MCF 10A (cell line): ENCODE results near the gene BTN3A1. TPM values are rescaled to one million over a fixed set of nuclear protein-coding genes. Genes with fewer than 3 reads are reported as not detected.

Experiments
- BruUV-seq: library from RNA; stranded (reverse); fragments of 400-500 nt; replicated peaks from 2 replicates; lab custom pipeline; 2021; lab: Mats Ljungman, UMichigan
- CTCF ChIA-PET: fragments of 300-600 bp; sonication (Branson Sonifier 250); formaldehyde crosslinking; extraction: SDS; loops from one replicate; lab custom pipeline; 2021; ENCODE audit warnings: antibody characterized with exemption, inconsistent platforms; lab: Yijun Ruan, JAX
- POLR2A ChIA-PET: fragments of 300-600, 350-650 bp; sonication (Branson Sonifier 250); formaldehyde crosslinking; extraction: SDS; loops from one replicate; lab custom pipeline; 2020; ENCODE audit warnings: antibody characterized with exemption, inconsistent platforms; lab: Yijun Ruan, JAX
- DNase-seq: peaks from one replicate; pipeline ENCODE4 v3.0.0-alpha.2; 2018; ENCODE audit not compliant: unreplicated experiment
- H3K27ac Mint-ChIP-seq: one replicate; pipeline ENCODE4 v1.8.0; 2022; ENCODE audit warnings: mild to moderate bottlenecking, low read depth, mixed read lengths; ENCODE audit not compliant: unreplicated experiment
- H3K27me3 Mint-ChIP-seq: one replicate; pipeline ENCODE4 v1.8.0; 2022; ENCODE audit warnings: mixed read lengths; ENCODE audit not compliant: insufficient read depth, unreplicated experiment
- H3K36me3 Mint-ChIP-seq: one replicate; pipeline ENCODE4 v1.8.0; 2022; ENCODE audit warnings: mild to moderate bottlenecking, moderate library complexity, mixed read lengths; ENCODE audit not compliant: insufficient read depth, unreplicated experiment
- H3K4me1 Mint-ChIP-seq: one replicate; pipeline ENCODE4 v1.8.0; 2022; ENCODE audit warnings: mixed read lengths; ENCODE audit not compliant: insufficient read depth, unreplicated experiment
- H3K4me3 Mint-ChIP-seq: one replicate; pipeline ENCODE4 v1.8.0; 2022; ENCODE audit warnings: mild to moderate bottlenecking, moderate library complexity, mixed read lengths; ENCODE audit not compliant: unreplicated experiment
- H3K9me3 Mint-ChIP-seq: one replicate; pipeline ENCODE4 v1.8.0; 2022; ENCODE audit warnings: mixed read lengths; ENCODE audit not compliant: unreplicated experiment
- CTCF ChIP-seq: fragments of 200-600 bp; IDR thresholded peaks from one replicate; pipeline ENCODE4 v1.8.0; 2022; ENCODE audit warnings: antibody characterized with exemption, mild to moderate bottlenecking; ENCODE audit not compliant: unreplicated experiment
- intact Hi-C: fragments of 100-400 bp; cut with micrococcal nuclease; formaldehyde crosslinking; loops from 2 replicates; pipeline ENCODE4 v1.14.1; 2022
- total RNA-seq: library from RNA; stranded (reverse); gene quantifications from 2 replicates; pipeline ENCODE4 v1.2.3, GENCODE V29; 2022

The BTN3A1 gene
- total RNA-seq, 1 experiment from 2014 or later = 8.0 TPM

GRCh38 chr6:26440977-26441358 is 38.9 kb downstream of the BTN3A1 start:
- peaks cover 13% of the 10 kb centered on the region for H3K36me3 Mint-ChIP-seq
- H3K9me3 Mint-ChIP-seq = no peaks in the 10 kb centered on the region
- TF ChIP-seq CTCF = no peak
- intact Hi-C loops = loop anchor here (1.0 to 2.0 kb wide), 2 partner anchors 16 to 96 kb away; partner anchors contain the start of gene BTN2A1
- POLR2A ChIA-PET = interaction anchor here (0.7 to 0.9 kb wide), 2 partner anchors 11 to 39 kb away, joined by 3 read pairs; no protein-coding TSS in a partner anchor
- DNase-seq = no peak
- peak overlapping the region; percentile 85 for H3K4me3 Mint-ChIP-seq
- CTCF ChIA-PET = no interaction called here
- BruUV-seq = no TSS peak
- peak overlapping the region; percentile 89 for H3K27ac Mint-ChIP-seq
- peaks cover 15% of the 10 kb centered on the region for H3K4me1 Mint-ChIP-seq
- H3K27me3 Mint-ChIP-seq = no peaks in the 10 kb centered on the region

- TF ChIP-seq CTCF = no peak
- POLR2A ChIA-PET = interaction anchor here (1.0 to 1.3 kb wide), 2 partner anchors 11 to 31 kb away, joined by 3 to 4 read pairs; no protein-coding TSS in a partner anchor
- BruUV-seq = no TSS peak
- DNase-seq = no peak
- H3K36me3 Mint-ChIP-seq = peaks cover 13% of the 10 kb centered on the region
- intact Hi-C loops = loop anchor here (2.0 kb wide), 1 partner anchor 15 kb away; the partner anchor contains the start of gene BTN2A1
- no peaks in the 10 kb centered on the region for H3K9me3 Mint-ChIP-seq
- peaks cover 15% of the 10 kb centered on the region for H3K4me1 Mint-ChIP-seq
- H3K27ac Mint-ChIP-seq = no peak overlapping the region
- no peak overlapping the region for H3K4me3 Mint-ChIP-seq
- CTCF ChIA-PET = no interaction called here
- no peaks in the 10 kb centered on the region for H3K27me3 Mint-ChIP-seq
Observed at GRCh38 chr6:26441977-26442376, 39.9 kb downstream of the BTN3A1 start.

- no peak overlapping the region for H3K4me3 Mint-ChIP-seq
- no peaks in the 10 kb centered on the region for H3K27me3 Mint-ChIP-seq
- CTCF ChIA-PET = interaction anchor here (0.6 to 1.8 kb wide), 3 partner anchors 9 to 584 kb away, joined by 3 to 4 read pairs (median 3); no protein-coding TSS in a partner anchor
- no peaks in the 10 kb centered on the region for H3K9me3 Mint-ChIP-seq
- DNase-seq = no peak
- intact Hi-C loops = no loop called here
- H3K4me1 Mint-ChIP-seq = no peaks in the 10 kb centered on the region
- POLR2A ChIA-PET = interaction anchor here (1.3 kb wide), 1 partner anchor 18 kb away, joined by 3 read pairs; no protein-coding TSS in a partner anchor
- no peak for TF ChIP-seq CTCF
- no TSS peak for BruUV-seq
- peaks cover 7% of the 10 kb centered on the region for H3K36me3 Mint-ChIP-seq
- H3K27ac Mint-ChIP-seq = no peak overlapping the region
Observed at GRCh38 chr6:26445934-26446667, 44.0 kb downstream of the BTN3A1 start.

- DNase-seq = no peak
- no peak overlapping the region for H3K27ac Mint-ChIP-seq
- no peaks in the 10 kb centered on the region for H3K9me3 Mint-ChIP-seq
- H3K27me3 Mint-ChIP-seq = no peaks in the 10 kb centered on the region
- no peaks in the 10 kb centered on the region for H3K4me1 Mint-ChIP-seq
- no peak for TF ChIP-seq CTCF
- peaks cover 7% of the 10 kb centered on the region for H3K36me3 Mint-ChIP-seq
- POLR2A ChIA-PET = interaction anchor here (1.0 kb wide), 1 partner anchor 28 kb away, joined by 4 read pairs; no protein-coding TSS in a partner anchor
- H3K4me3 Mint-ChIP-seq = no peak overlapping the region
- CTCF ChIA-PET = no interaction called here
- intact Hi-C loops = no loop called here
- BruUV-seq = no TSS peak
Observed at GRCh38 chr6:26447257-26447656, 45.2 kb downstream of the BTN3A1 start.
